Neural cell (in vitro differentiated cells): ENCODE results near the gene TBKBP1. TPM values are rescaled to one million over a fixed set of nuclear protein-coding genes. Genes with fewer than 3 reads are reported as not detected.

ENCODE experiments used
- H2AFZ ChIP-seq: fragments of 200-600, 300-800 bp; sonication (generic), shearing (Covaris generic); 2 replicates; pipeline ENCODE4 v1.6.0; 2014; ENCODE audit warnings: low read depth, mild to moderate bottlenecking, antibody characterized with exemption, low read length, moderate library complexity
- H3F3A ChIP-seq: fragments of 200-600 bp; shearing (Covaris generic); 2 replicates; pipeline ENCODE4 v1.6.1; 2016; ENCODE audit warnings: mild to moderate bottlenecking, moderate library complexity, mixed read lengths, antibody characterized with exemption, low read length; ENCODE audit not compliant: insufficient read depth, poor library complexity, severe bottlenecking
- H3K27ac ChIP-seq: fragments of 200-600, 300-800 bp; sonication (generic), shearing (Covaris generic); 2 replicates; pipeline ENCODE4 v1.5.1; 2014; ENCODE audit warnings: mild to moderate bottlenecking, low read length, moderate library complexity
- H3K27me3 ChIP-seq: fragments of 300-800, 200-600 bp; sonication (generic), shearing (Covaris generic); 2 replicates; pipeline ENCODE4 v1.6.0; 2014; ENCODE audit warnings: mild to moderate bottlenecking, low read depth, low read length, moderate library complexity; ENCODE audit not compliant: insufficient read depth
- H3K36me3 ChIP-seq: fragments of 300-800, 200-600 bp; sonication (generic), shearing (Covaris generic); 2 replicates; pipeline ENCODE4 v1.5.1; 2014; ENCODE audit warnings: mild to moderate bottlenecking, antibody characterized with exemption, low read length, moderate library complexity; ENCODE audit not compliant: insufficient read depth
- H3K4me2 ChIP-seq: fragments of 300-800, 200-600 bp; sonication (generic), shearing (Covaris generic); 2 replicates; pipeline ENCODE4 v1.6.0; 2014; ENCODE audit warnings: mild to moderate bottlenecking, low read length
- H3K4me3 ChIP-seq: fragments of 300-800, 200-600 bp; sonication (generic), shearing (Covaris generic); 2 replicates; pipeline ENCODE4 v1.5.1; 2014; ENCODE audit warnings: mild to moderate bottlenecking, low read length, moderate library complexity
- H3K79me2 ChIP-seq: fragments of 200-600 bp; shearing (Covaris generic); replicated peaks from 2 replicates; pipeline ENCODE4 v1.6.0; 2014; ENCODE audit warnings: mild to moderate bottlenecking, low read length, moderate library complexity; ENCODE audit not compliant: insufficient read depth
- H3K9ac ChIP-seq: fragments of 300-800, 200-600 bp; sonication (generic), shearing (Covaris generic); 2 replicates; pipeline ENCODE4 v1.6.1; 2016; ENCODE audit warnings: mild to moderate bottlenecking, low read length, mixed read lengths
- H3K9me2 ChIP-seq: fragments of 200-600 bp; shearing (Covaris generic); 2 replicates; pipeline ENCODE4 v1.6.1; 2016; ENCODE audit warnings: mild to moderate bottlenecking, low read length, mixed read lengths; ENCODE audit not compliant: insufficient read depth
- H3K9me3 ChIP-seq: fragments of 200-600, 300-800 bp; sonication (generic), shearing (Covaris generic); 2 replicates; pipeline ENCODE4 v1.6.1; 2016; ENCODE audit warnings: mild to moderate bottlenecking, mixed run types, low read length, moderate library complexity, mixed read lengths
- H4K20me1 ChIP-seq: fragments of 200-600 bp; shearing (Covaris generic); 2 replicates; pipeline ENCODE4 v1.6.1; 2016; ENCODE audit warnings: mild to moderate bottlenecking, mixed run types; ENCODE audit not compliant: insufficient read depth
- CTCF ChIP-seq: fragments of 450-650 bp; IDR thresholded peaks from 2 replicates; pipeline ENCODE4 v1.5.1; 2014; ENCODE audit warnings: antibody characterized with exemption, mild to moderate bottlenecking, moderate library complexity; ENCODE audit not compliant: poor library complexity, severe bottlenecking
- EP300 ChIP-seq: fragments of 450-650 bp; conservative IDR thresholded peaks from 2 replicates; pipeline ENCODE4 v1.6.1; 2014; ENCODE audit warnings: antibody characterized with exemption, mild to moderate bottlenecking, moderate library complexity; ENCODE audit not compliant: poor library complexity, severe bottlenecking
- EZH2 ChIP-seq: fragments of 200-600, 300-800 bp; shearing (Covaris generic), sonication (generic); IDR thresholded peaks from 2 replicates; pipeline ENCODE4 v1.6.1; 2014; ENCODE audit warnings: antibody characterized with exemption, low read length, borderline replicate concordance, mild to moderate bottlenecking; ENCODE audit not compliant: insufficient read depth, poor library complexity, severe bottlenecking
- MXI1 ChIP-seq: fragments of 450-650 bp; conservative IDR thresholded peaks from 2 replicates; pipeline ENCODE4 v1.6.1; 2014; ENCODE audit warnings: antibody characterized with exemption, mild to moderate bottlenecking; ENCODE audit not compliant: poor library complexity, severe bottlenecking
- POLR2AphosphoS5 ChIP-seq: IDR thresholded peaks from 2 replicates; pipeline ENCODE4 v1.6.1; 2012
- RAD21 ChIP-seq: fragments of 450-650 bp; conservative IDR thresholded peaks from 2 replicates; pipeline ENCODE4 v1.6.1; 2014; ENCODE audit warnings: antibody characterized with exemption, mild to moderate bottlenecking, moderate library complexity
- REST ChIP-seq: IDR thresholded peaks from 2 replicates; pipeline ENCODE4 v1.6.1; 2012; ENCODE audit warnings: borderline replicate concordance
- SMC3 ChIP-seq: fragments of 450-650 bp; conservative IDR thresholded peaks from 2 replicates; pipeline ENCODE4 v1.6.1; 2014; ENCODE audit warnings: antibody characterized with exemption, mild to moderate bottlenecking, moderate library complexity; ENCODE audit not compliant: poor library complexity
- TAF1 ChIP-seq: IDR thresholded peaks from 2 replicates; pipeline ENCODE4 v1.6.1; 2012; ENCODE audit warnings: low read depth
- polyA plus RNA-seq: library from polyadenylated mRNA; depleted of rRNA; stranded (reverse); fragments of >200 nt; gene quantifications from 2 replicates; pipeline ENCODE4 v1.2.3, GENCODE V29; 2014

Gene TBKBP1
- polyA plus RNA-seq, 1 donor from 2014 or later = 25.4 TPM

- Histone ChIP-seq H3K9ac (no peak overlapping the region), H3K4me3 (no peak overlapping the region), H3K36me3 (no peaks in the 10 kb centered on the region), H3K27ac (no peak overlapping the region), H3K79me2 (no peaks in the 10 kb centered on the region), H4K20me1 (no peaks in the 10 kb centered on the region), H2AFZ (no peak overlapping the region), H3K9me2 (no peaks in the 10 kb centered on the region), H3K27me3 (no peaks in the 10 kb centered on the region), H3K9me3 (no peaks in the 10 kb centered on the region), H3F3A (no peaks in the 10 kb centered on the region), H3K4me2 (no peak overlapping the region)
- TF ChIP-seq POLR2AphosphoS5 (no peak), MXI1 (no peak), TAF1 (no peak), RAD21 (no peak), CTCF (no peak), REST (no peak), SMC3 (no peak), EP300 (no peak), EZH2 (no peak)
Measured at GRCh38 chr17:47714773-47715396, 20.9 kb downstream of the TBKBP1 start.

- H3K36me3 ChIP-seq = no peaks in the 10 kb centered on the region
- TF ChIP-seq MXI1 = no peak
- TF ChIP-seq RAD21 = no peak
- no peak for TF ChIP-seq REST
- TF ChIP-seq EZH2 = no peak
- no peak for TF ChIP-seq SMC3
- no peak for TF ChIP-seq EP300
- TF ChIP-seq CTCF = no peak
- no peak for TF ChIP-seq POLR2AphosphoS5
- TF ChIP-seq TAF1 = no peak
Measured at GRCh38 chr17:47715669-47716325, 21.8 kb downstream of the TBKBP1 start.

More at GRCh38 chr17:47715669-47716325, 21.8 kb downstream of the TBKBP1 start:
- Histone ChIP-seq H3K9me2 (no peaks in the 10 kb centered on the region), H3K4me3 (no peak overlapping the region), H3K27ac (no peak overlapping the region), H3K79me2 (no peaks in the 10 kb centered on the region), H3K9ac (no peak overlapping the region), H4K20me1 (no peaks in the 10 kb centered on the region), H2AFZ (no peak overlapping the region), H3K9me3 (no peaks in the 10 kb centered on the region), H3K27me3 (peaks cover 6% of the 10 kb centered on the region), H3K4me2 (no peak overlapping the region), H3F3A (no peaks in the 10 kb centered on the region)
